ENCODE results near the gene CMSS1. TPM values are rescaled to one million over a fixed set of nuclear protein-coding genes. Genes with fewer than 3 reads are reported as not detected.
A peak's percentile ranks its signal among the peaks of the same experiment; 100 is the strongest.

Gene CMSS1
- total RNA-seq, 4 donors from 2014 or later = 23.2 to 89.5 (median 67.6) TPM

- Histone ChIP-seq H3K4me3 (no peak overlapping the region), H3K9me3 (no peaks in the 10 kb centered on the region), H3K4me1 (peaks cover 53 to 59% of the 10 kb centered on the region in 2 donors), H3K27ac (peak overlapping the region; percentile 73 to 87 (median 81)), H3K36me3 (no peaks in the 10 kb centered on the region), H3K27me3 (no peaks in the 10 kb centered on the region)
- in situ Hi-C loops (cut with MboI; ENCODE audit: low sequenced_read_pairs in 4 of 4) (no loop called here), intact Hi-C loops (cut with DNase I; ENCODE audit: low total_unique reads) (no loop called here)
- TF ChIP-seq POLR2A (IDR thresholded peaks at IDR 0.05) = no peak
- no peak for TF ChIP-seq CTCF (IDR thresholded peaks at IDR 0.05 in 4 of 5, conservative IDR thresholded peaks at IDR 0.05 in 1 of 5)
- ATAC-seq = peak; percentile 82 to 93
- DNase-seq = no peak
Observed at GRCh38 chr3:100030346-100030745, 212.7 kb downstream of the CMSS1 start.

- Histone ChIP-seq H3K9me3 (no peaks in the 10 kb centered on the region), H3K36me3 (no peaks in the 10 kb centered on the region), H3K4me3 (no peak overlapping the region), H3K27ac (peak overlapping the region; percentile 73 to 87 (median 81)), H3K27me3 (no peaks in the 10 kb centered on the region), H3K4me1 (peaks cover 55 to 59% of the 10 kb centered on the region in 2 donors)
- ATAC-seq (no peak), DNase-seq (no peak)
- intact Hi-C loops (cut with DNase I; ENCODE audit: low total_unique reads) (no loop called here), in situ Hi-C loops (cut with MboI; ENCODE audit: low sequenced_read_pairs in 4 of 4) (no loop called here)
- TF ChIP-seq CTCF (IDR thresholded peaks at IDR 0.05 in 4 of 5, conservative IDR thresholded peaks at IDR 0.05 in 1 of 5) = no peak
- TF ChIP-seq POLR2A (IDR thresholded peaks at IDR 0.05) = no peak
Observed at GRCh38 chr3:100030914-100031425, 213.3 kb downstream of the CMSS1 start.

GRCh38 chr3:100032243-100032642, 214.6 kb downstream of the CMSS1 start:
- Histone ChIP-seq H3K27me3 (no peaks in the 10 kb centered on the region), H3K4me3 (peak overlapping the region in 2 of 4 donors; percentile 18 to 21), H3K9me3 (no peaks in the 10 kb centered on the region), H3K27ac (peak overlapping the region; percentile 73 to 87 (median 81)), H3K4me1 (peaks cover 55 to 60% of the 10 kb centered on the region in 2 donors), H3K36me3 (no peaks in the 10 kb centered on the region)
- TF ChIP-seq CTCF (IDR thresholded peaks at IDR 0.05 in 4 of 5, conservative IDR thresholded peaks at IDR 0.05 in 1 of 5) (no peak), POLR2A (IDR thresholded peaks at IDR 0.05) (no peak)
- intact Hi-C loops (cut with DNase I; ENCODE audit: low total_unique reads) = no loop called here
- no peak for DNase-seq
- peak; percentile 48 to 51 for ATAC-seq
- in situ Hi-C loops (cut with MboI; ENCODE audit: low sequenced_read_pairs in 4 of 4) = no loop called here

- no peak overlapping the region for H3K4me3 ChIP-seq
- in situ Hi-C loops (cut with MboI; ENCODE audit: low sequenced_read_pairs in 4 of 4) = no loop called here
- intact Hi-C loops (cut with DNase I; ENCODE audit: low total_unique reads) = no loop called here
- H3K27me3 ChIP-seq = no peaks in the 10 kb centered on the region
- H3K9me3 ChIP-seq = no peaks in the 10 kb centered on the region
- TF ChIP-seq POLR2A (IDR thresholded peaks at IDR 0.05) (no peak), CTCF (IDR thresholded peaks at IDR 0.05 in 4 of 5, conservative IDR thresholded peaks at IDR 0.05 in 1 of 5) (no peak)
- H3K36me3 ChIP-seq = no peaks in the 10 kb centered on the region
- no peak for DNase-seq
- peaks cover 58 to 60% of the 10 kb centered on the region in 2 donors for H3K4me1 ChIP-seq
- peak overlapping the region; percentile 73 to 87 (median 81) for H3K27ac ChIP-seq
- ATAC-seq = no peak
Observed at GRCh38 chr3:100033184-100033583, 215.5 kb downstream of the CMSS1 start.
